Body of pancreas (tissue), 4 donors: Measurements from ENCODE around the gene OR10G6.

Experiments
- CTCF ChIP-seq, 7 experiments: fragments of 450-650 bp in 4 of 7; fragments of 200-600 bp in 3 of 7; sonication (generic) in 3 of 7; IDR thresholded peaks; one replicate each; pipeline ENCODE4 v1.5.1; 2016 to 2019; ENCODE audit warnings: antibody characterized with exemption in 7 of 7
- POLR2A ChIP-seq, 3 donors: fragments of 450-650 bp; IDR thresholded peaks; one replicate each; pipeline ENCODE4 v1.6.1; 2016; ENCODE audit warnings: antibody characterized with exemption in 3 of 3, mild to moderate bottlenecking in 2 of 3

- TF ChIP-seq POLR2A (IDR thresholded peaks at IDR 0.05) (no peak), CTCF (IDR thresholded peaks at IDR 0.05) (no peak)
Observed at GRCh38 chr11:124041254-124041653, 46.3 kb upstream of the OR10G6 start, which contains the start of gene OR10G7.
